Endothelial cell (in vitro differentiated cells): ENCODE measurements around the gene MFSD2B. TPM values are rescaled to one million over a fixed set of nuclear protein-coding genes. Genes with fewer than 3 reads are reported as not detected.

ENCODE experiments used
- DNase-seq: peaks from one replicate; pipeline ENCODE4 v3.0.0; 2021; ENCODE audit warnings: low spot score
- H3K27ac Mint-ChIP-seq: one replicate; pipeline ENCODE4 v1.8.0; 2021; ENCODE audit warnings: mixed read lengths, inconsistent platforms; ENCODE audit not compliant: unreplicated experiment
- H3K27me3 Mint-ChIP-seq: one replicate; pipeline ENCODE4 v1.8.0; 2021; ENCODE audit warnings: mild to moderate bottlenecking, moderate library complexity, mixed read lengths, inconsistent platforms; ENCODE audit not compliant: unreplicated experiment
- H3K36me3 Mint-ChIP-seq: one replicate; pipeline ENCODE4 v1.8.0; 2021; ENCODE audit warnings: mild to moderate bottlenecking, low read depth, mixed read lengths, inconsistent platforms; ENCODE audit not compliant: unreplicated experiment
- H3K4me1 Mint-ChIP-seq: one replicate; pipeline ENCODE4 v1.8.0; 2021; ENCODE audit warnings: mild to moderate bottlenecking, mixed read lengths, inconsistent platforms; ENCODE audit not compliant: unreplicated experiment
- H3K4me3 Mint-ChIP-seq: one replicate; pipeline ENCODE4 v1.8.0; 2021; ENCODE audit warnings: mild to moderate bottlenecking, mixed read lengths, inconsistent platforms; ENCODE audit not compliant: unreplicated experiment
- H3K9me3 Mint-ChIP-seq: one replicate; pipeline ENCODE4 v1.8.0; 2021; ENCODE audit warnings: mixed read lengths, inconsistent platforms; ENCODE audit not compliant: unreplicated experiment
- CTCF ChIP-seq: fragments of 200-600 bp; sonication (generic); IDR thresholded peaks from one replicate; pipeline ENCODE4 v1.5.0; 2021; ENCODE audit warnings: antibody characterized with exemption; ENCODE audit not compliant: unreplicated experiment
- total RNA-seq: library from RNA; stranded (reverse); fragmentation: NEBNext Ultra II Directional; extraction: Animal tissue kit (Norgen Biotek cat#: 25700); gene quantifications from one replicate; pipeline ENCODE4 v1.2.1, GENCODE V29; 2021; ENCODE audit not compliant: unreplicated experiment

Gene MFSD2B
- total RNA-seq, 1 donor from 2014 or later = not detected

- Mint-ChIP-seq H3K27me3 (peaks cover 3% of the 10 kb centered on the region), H3K4me1 (peaks cover 19% of the 10 kb centered on the region), H3K4me3 (peak overlapping the region; percentile 99), H3K27ac (no peak overlapping the region), H3K9me3 (no peaks in the 10 kb centered on the region), H3K36me3 (peaks cover 7% of the 10 kb centered on the region)
- no peak for DNase-seq
- no peak for TF ChIP-seq CTCF
Measured at GRCh38 chr2:24047703-24048033, 37.8 kb downstream of the MFSD2B start.

GRCh38 chr2:24048769-24049484 is 39.0 kb downstream of the MFSD2B start:
- peaks cover 19% of the 10 kb centered on the region for H3K4me1 Mint-ChIP-seq
- H3K27me3 Mint-ChIP-seq = peaks cover 3% of the 10 kb centered on the region
- H3K36me3 Mint-ChIP-seq = peaks cover 3% of the 10 kb centered on the region
- no peak for TF ChIP-seq CTCF
- no peak for DNase-seq
- H3K27ac Mint-ChIP-seq = peak overlapping the region; percentile 57
- peak overlapping the region; percentile 95 for H3K4me3 Mint-ChIP-seq
- H3K9me3 Mint-ChIP-seq = no peaks in the 10 kb centered on the region

DNA sequence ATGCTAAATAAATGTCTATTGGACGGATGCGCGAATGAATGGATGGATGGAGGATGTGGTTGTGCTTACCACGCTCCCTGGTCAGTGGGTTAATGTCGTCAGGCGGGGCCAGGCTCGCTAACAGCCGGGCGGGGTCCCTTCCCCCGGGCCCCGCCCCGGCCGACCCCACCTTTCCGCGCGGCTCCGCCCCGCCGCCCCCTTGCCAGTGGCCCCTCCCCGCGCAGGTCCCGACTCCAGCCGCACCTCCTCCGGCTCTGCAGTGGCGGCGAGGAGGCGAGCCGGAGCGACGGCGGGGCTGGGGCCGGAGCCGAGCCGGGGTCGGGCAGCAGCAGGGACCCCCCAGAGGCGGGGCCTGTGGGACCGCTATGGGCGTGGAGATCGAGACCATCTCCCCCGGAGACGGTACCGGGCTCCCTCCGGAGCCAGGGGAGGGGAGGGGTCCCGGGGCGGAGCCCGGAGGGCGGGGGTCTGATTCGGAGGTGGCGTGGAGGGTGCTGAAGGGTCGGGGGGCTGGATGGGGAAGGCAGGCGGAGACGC is 39.7 kb downstream of the MFSD2B start, which contains the start of gene FKBP1B:
FKBP1B (plus strand) TSS at position 257 of the 537 bp plus-strand sequence; CDS start at position 366, 109 bp downstream.
- TF ChIP-seq CTCF = no peak

GRCh38 chr2:24050041-24050979 is 40.4 kb downstream of the MFSD2B start:
- no peak for TF ChIP-seq CTCF
- no peak overlapping the region for H3K27ac Mint-ChIP-seq
- peak; percentile 46 for DNase-seq

More for the DNA sequence above, 39.7 kb downstream of the MFSD2B start, which contains the start of gene FKBP1B:
- peak within 1 kb of the TSS; percentile 57 for H3K27ac Mint-ChIP-seq
- peaks cover 7% of the 10 kb centered on the region for H3K36me3 Mint-ChIP-seq
- peak; percentile 65 for DNase-seq
- no peaks in the 10 kb centered on the region for H3K9me3 Mint-ChIP-seq
- peaks cover 19% of the 10 kb centered on the region for H3K4me1 Mint-ChIP-seq
- H3K4me3 Mint-ChIP-seq = peak within 1 kb of the TSS; percentile 95
- peaks cover 3% of the 10 kb centered on the region for H3K27me3 Mint-ChIP-seq

More at GRCh38 chr2:24050041-24050979, 40.4 kb downstream of the MFSD2B start:
- Mint-ChIP-seq H3K36me3 (peaks cover 10% of the 10 kb centered on the region), H3K4me1 (peaks cover 15% of the 10 kb centered on the region), H3K9me3 (no peaks in the 10 kb centered on the region), H3K4me3 (peak overlapping the region; percentile 69), H3K27me3 (peaks cover 4% of the 10 kb centered on the region)
